Measurements from ENCODE around the gene TAC3. TPM values are rescaled to one million over a fixed set of nuclear protein-coding genes. Genes with fewer than 3 reads are reported as not detected.

The TAC3 gene
- total RNA-seq, 1 donor from 2014 or later: 1.3 TPM

- TF ChIP-seq CTCF (IDR thresholded peaks at IDR 0.05; ENCODE audit: insufficient read depth, low read depth, low read length) (no peak), EZH2 (IDR thresholded peaks at IDR 0.05; ENCODE audit: insufficient read depth, low read length) (no peak)
- no peak for DNase-seq (ENCODE audit: low read depth)
These were observed 21.0 kb downstream of the TAC3 start for GRCh38 chr12:56995201-56995929.

DNA sequence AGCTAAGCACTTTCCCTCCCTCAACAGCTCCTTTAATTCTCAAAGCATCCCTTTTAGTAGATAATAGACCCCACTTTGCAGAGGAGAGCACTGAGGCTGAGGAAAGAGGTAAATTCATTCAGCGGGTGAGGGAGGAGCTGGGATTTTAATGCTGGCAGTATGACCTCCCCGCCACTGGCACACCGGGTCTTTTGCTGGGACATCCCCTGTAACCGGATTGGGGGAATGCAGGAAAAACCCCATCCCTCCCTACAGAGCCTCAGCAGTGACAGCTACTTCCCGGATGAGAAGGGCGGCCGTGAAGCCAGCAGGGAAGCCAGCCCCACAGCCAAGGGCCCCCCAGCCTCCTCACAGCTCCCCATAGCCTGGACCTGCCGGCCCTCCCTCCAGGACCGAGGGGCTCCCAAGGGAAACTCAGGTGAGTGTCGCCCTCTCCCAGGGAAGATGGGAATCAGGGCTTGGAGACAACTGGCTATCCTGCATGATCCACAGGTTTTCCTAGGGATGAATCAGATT, 22.0 kb downstream of the TAC3 start:
- H3K36me3 Mint-ChIP-seq (ENCODE audit: low read depth, unreplicated experiment): peaks cover 10% of the 10 kb centered on the region
- TF ChIP-seq CTCF (IDR thresholded peaks at IDR 0.05; ENCODE audit: insufficient read depth, low read depth, low read length): no peak
- no peak for TF ChIP-seq EZH2 (IDR thresholded peaks at IDR 0.05; ENCODE audit: insufficient read depth, low read length)
- H3K9me3 ChIP-seq (ENCODE audit: insufficient read depth, low read depth, low read length): no peaks in the 10 kb centered on the region
- H3K4me1 Mint-ChIP-seq (ENCODE audit: low read depth, unreplicated experiment): peaks cover 9% of the 10 kb centered on the region
- peaks cover 5% of the 10 kb centered on the region for H3K79me2 ChIP-seq (ENCODE audit: insufficient read depth, low read length)
- H3K4me3 ChIP-seq (ENCODE audit: insufficient read depth, low read depth, low read length): no peak overlapping the region
- no peak overlapping the region for H3K27ac Mint-ChIP-seq (ENCODE audit: unreplicated experiment)
- FAIRE-seq: no peak
- no peak overlapping the region for H3K9ac ChIP-seq (ENCODE audit: low read length)
- no peak overlapping the region for H2AFZ ChIP-seq (ENCODE audit: low read depth, low read length)
- H3K36me3 ChIP-seq (ENCODE audit: insufficient read depth, low read length): no peaks in the 10 kb centered on the region
- peaks cover 30% of the 10 kb centered on the region for H4K20me1 ChIP-seq (ENCODE audit: insufficient read depth, low read length)
- no peak for DNase-seq (ENCODE audit: low read depth)
- H3K4me2 ChIP-seq (ENCODE audit: low read length): no peak overlapping the region
- no peak overlapping the region for H3K27ac ChIP-seq (ENCODE audit: low read depth, low read length)
- H3K4me3 Mint-ChIP-seq (ENCODE audit: unreplicated experiment): no peak overlapping the region
- H3K27me3 ChIP-seq (ENCODE audit: insufficient read depth, low read length): no peaks in the 10 kb centered on the region
- no peaks in the 10 kb centered on the region for H3K4me1 ChIP-seq (ENCODE audit: insufficient read depth, low read length)
- H3K27me3 Mint-ChIP-seq (ENCODE audit: low read depth, unreplicated experiment): peaks cover 6% of the 10 kb centered on the region
- H3K9me3 Mint-ChIP-seq (ENCODE audit: unreplicated experiment): no peaks in the 10 kb centered on the region

More at GRCh38 chr12:56995201-56995929, 21.0 kb downstream of the TAC3 start:
- H3K4me1 ChIP-seq (ENCODE audit: insufficient read depth, low read length): no peaks in the 10 kb centered on the region
- H4K20me1 ChIP-seq (ENCODE audit: insufficient read depth, low read length): peaks cover 40% of the 10 kb centered on the region
- no peak overlapping the region for H3K9ac ChIP-seq (ENCODE audit: low read length)
- H3K27me3 Mint-ChIP-seq (ENCODE audit: low read depth, unreplicated experiment): peaks cover 6% of the 10 kb centered on the region
- H3K4me3 ChIP-seq (ENCODE audit: insufficient read depth, low read depth, low read length): no peak overlapping the region
- peaks cover 17% of the 10 kb centered on the region for H3K4me1 Mint-ChIP-seq (ENCODE audit: low read depth, unreplicated experiment)
- no peaks in the 10 kb centered on the region for H3K9me3 Mint-ChIP-seq (ENCODE audit: unreplicated experiment)
- no peaks in the 10 kb centered on the region for H3K27me3 ChIP-seq (ENCODE audit: insufficient read depth, low read length)
- no peak for FAIRE-seq
- no peak overlapping the region for H3K4me3 Mint-ChIP-seq (ENCODE audit: unreplicated experiment)
- no peak overlapping the region for H3K4me2 ChIP-seq (ENCODE audit: low read length)
- H3K36me3 ChIP-seq (ENCODE audit: insufficient read depth, low read length): peaks cover 3% of the 10 kb centered on the region
- H3K27ac ChIP-seq (ENCODE audit: low read depth, low read length): no peak overlapping the region
- peaks cover 10% of the 10 kb centered on the region for H3K36me3 Mint-ChIP-seq (ENCODE audit: low read depth, unreplicated experiment)
- peaks cover 11% of the 10 kb centered on the region for H3K79me2 ChIP-seq (ENCODE audit: insufficient read depth, low read length)
- H3K9me3 ChIP-seq (ENCODE audit: insufficient read depth, low read depth, low read length): no peaks in the 10 kb centered on the region
- H3K27ac Mint-ChIP-seq (ENCODE audit: unreplicated experiment): no peak overlapping the region
- H2AFZ ChIP-seq (ENCODE audit: low read depth, low read length): no peak overlapping the region

DNA sequence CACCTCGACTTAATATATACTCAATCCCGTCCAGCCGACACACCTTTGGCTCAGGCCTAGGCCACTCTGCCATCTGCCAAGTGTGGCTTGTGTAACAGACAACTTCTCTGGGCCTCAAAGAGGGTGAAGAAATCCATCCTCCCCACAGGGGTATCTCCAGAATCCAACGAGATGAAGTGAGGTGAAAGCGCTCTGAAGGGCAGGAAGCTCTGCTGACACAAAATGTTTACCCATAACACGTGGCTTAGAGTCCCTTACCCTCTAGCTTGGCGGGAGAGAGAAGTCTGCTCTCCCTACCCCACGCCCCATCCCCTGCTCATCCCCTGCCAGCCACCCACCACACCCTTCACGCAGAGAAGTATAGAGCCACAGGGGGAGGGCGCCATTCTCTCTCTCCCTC, 23.0 kb downstream of the TAC3 start:
- Mint-ChIP-seq H3K4me3 (ENCODE audit: unreplicated experiment) (no peak overlapping the region), H3K36me3 (ENCODE audit: low read depth, unreplicated experiment) (peaks cover 10% of the 10 kb centered on the region), H3K27ac (ENCODE audit: unreplicated experiment) (no peak overlapping the region), H3K27me3 (ENCODE audit: low read depth, unreplicated experiment) (peaks cover 6% of the 10 kb centered on the region), H3K9me3 (ENCODE audit: unreplicated experiment) (no peaks in the 10 kb centered on the region), H3K4me1 (ENCODE audit: low read depth, unreplicated experiment) (peaks cover 11% of the 10 kb centered on the region)
- Histone ChIP-seq H3K4me1 (ENCODE audit: insufficient read depth, low read length) (no peaks in the 10 kb centered on the region), H3K79me2 (ENCODE audit: insufficient read depth, low read length) (peaks cover 3% of the 10 kb centered on the region), H3K9ac (ENCODE audit: low read length) (no peak overlapping the region), H3K4me3 (ENCODE audit: insufficient read depth, low read depth, low read length) (no peak overlapping the region), H3K27me3 (ENCODE audit: insufficient read depth, low read length) (peaks cover 2% of the 10 kb centered on the region), H2AFZ (ENCODE audit: low read depth, low read length) (no peak overlapping the region), H3K36me3 (ENCODE audit: insufficient read depth, low read length) (no peaks in the 10 kb centered on the region), H3K9me3 (ENCODE audit: insufficient read depth, low read depth, low read length) (no peaks in the 10 kb centered on the region), H4K20me1 (ENCODE audit: insufficient read depth, low read length) (peaks cover 22% of the 10 kb centered on the region), H3K4me2 (ENCODE audit: low read length) (no peak overlapping the region), H3K27ac (ENCODE audit: low read depth, low read length) (no peak overlapping the region)
- FAIRE-seq (no peak), DNase-seq (ENCODE audit: low read depth) (no peak)
- no peak for TF ChIP-seq CTCF (IDR thresholded peaks at IDR 0.05; ENCODE audit: insufficient read depth, low read depth, low read length)
- no peak for TF ChIP-seq EZH2 (IDR thresholded peaks at IDR 0.05; ENCODE audit: insufficient read depth, low read length)
